HG03064 (cell line): ENCODE data around the gene TMEM63B.
A peak's percentile ranks its signal among the peaks of the same experiment; 100 is the strongest.
"Not testable (repeated sequence)": the region's sequence is repeated elsewhere in the genome, so short reads cannot be mapped to it uniquely, and the experiment has no call there.

ENCODE experiments used
- ATAC-seq: cut with Tn5 transposase; IDR thresholded peaks from one replicate; pipeline ENCODE4 v1.9.1; 2021; ENCODE audit warnings: low read depth; ENCODE audit not compliant: unreplicated experiment

Gene TMEM63B

DNA sequence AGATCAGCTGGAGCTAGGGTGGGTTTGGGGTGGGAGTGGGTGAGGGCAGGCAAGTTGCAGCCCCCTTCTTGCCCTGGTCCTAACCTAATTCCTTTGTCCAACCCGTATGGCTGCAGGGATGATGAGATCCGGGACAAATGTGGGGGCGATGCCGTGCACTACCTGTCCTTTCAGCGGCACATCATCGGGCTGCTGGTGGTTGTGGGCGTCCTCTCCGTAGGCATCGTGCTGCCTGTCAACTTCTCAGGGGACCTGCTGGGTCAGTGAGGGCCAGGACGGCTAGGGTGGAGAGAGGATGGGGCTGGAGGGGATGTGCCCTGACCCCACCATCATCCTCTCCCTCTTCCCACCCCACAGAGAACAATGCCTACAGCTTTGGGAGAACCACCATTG is 12.0 kb downstream of the TMEM63B start:
- ATAC-seq = no peak

DNA sequence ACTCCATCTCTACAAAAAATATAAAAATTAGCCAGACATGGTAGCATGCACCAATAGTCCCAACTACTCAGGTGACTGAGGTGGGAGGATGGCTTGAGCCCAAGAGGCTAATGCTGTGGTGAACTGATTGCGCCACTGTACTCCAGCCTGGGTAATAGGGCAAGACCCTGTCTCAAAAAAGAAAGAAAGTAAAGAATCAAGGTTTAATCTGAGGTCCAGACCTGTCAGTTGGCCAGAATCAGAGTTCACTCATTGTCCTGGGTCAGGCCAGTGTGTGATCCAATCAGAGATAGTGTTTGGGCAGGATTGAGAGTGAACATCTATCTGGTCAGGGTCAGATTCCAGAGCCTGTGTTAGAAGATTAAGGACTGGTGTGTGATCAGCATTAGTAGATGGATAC is 15.5 kb downstream of the TMEM63B start:
- no peak for ATAC-seq

DNA sequence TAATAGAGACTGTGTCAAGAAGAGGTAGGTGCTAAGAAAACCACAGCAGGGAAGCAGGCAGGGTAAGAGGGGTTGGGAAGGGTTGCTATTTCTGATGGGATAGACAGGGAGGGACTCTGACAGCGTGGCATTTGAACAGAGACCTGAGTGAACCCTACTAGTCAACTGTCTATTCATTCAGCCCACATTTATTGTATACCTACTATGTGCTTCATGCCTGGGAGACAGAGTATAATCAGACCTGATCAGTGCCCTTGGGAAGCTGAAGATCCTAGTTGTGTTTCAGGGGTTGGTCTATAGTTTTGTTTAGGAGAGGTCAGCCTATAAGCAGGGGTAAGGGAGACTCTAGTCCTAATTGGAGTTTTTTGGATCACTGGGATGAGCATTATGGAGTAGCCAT is 16.4 kb downstream of the TMEM63B start:
- ATAC-seq = no peak

DNA sequence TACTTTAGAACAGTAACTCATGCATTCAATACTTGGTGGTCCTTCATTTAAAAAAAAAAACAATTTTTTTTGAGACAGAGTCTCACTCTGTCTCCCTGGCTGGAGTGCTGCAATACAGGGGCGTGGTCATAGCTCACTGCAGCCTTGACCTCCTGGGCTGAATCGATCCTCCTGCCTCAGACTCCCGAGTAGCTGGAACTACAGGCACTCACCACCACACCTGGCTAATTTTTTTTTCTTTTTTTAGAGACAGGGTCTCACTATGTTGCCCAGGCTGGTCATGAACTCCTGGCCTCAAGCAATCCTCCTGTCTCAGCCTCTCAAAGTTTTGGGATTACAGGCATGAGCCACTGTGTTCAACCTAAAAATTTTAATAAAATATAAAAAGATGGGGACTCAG is 17.2 kb downstream of the TMEM63B start:
- not testable (repeated sequence) for ATAC-seq

DNA sequence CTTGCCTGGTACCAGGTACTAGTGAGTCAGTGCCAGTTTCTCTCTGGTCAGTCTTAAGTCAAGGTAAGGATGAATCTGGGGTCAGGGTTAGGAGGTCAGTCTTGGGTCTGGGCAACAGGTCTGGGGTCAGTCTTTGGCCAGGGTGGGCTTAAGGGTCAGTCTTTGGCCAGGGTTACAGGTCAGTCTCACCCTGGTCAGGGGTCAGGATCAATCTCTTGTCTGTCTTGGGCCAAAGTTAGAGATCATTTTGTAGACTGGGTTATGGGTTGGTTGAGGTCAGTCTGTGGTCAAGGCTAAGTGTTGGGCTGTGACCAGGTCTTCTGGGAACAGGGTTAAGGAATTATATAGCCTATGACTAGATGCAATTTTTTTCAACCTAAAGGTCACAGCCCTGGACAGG is 18.5 kb downstream of the TMEM63B start:
- no peak for ATAC-seq

DNA sequence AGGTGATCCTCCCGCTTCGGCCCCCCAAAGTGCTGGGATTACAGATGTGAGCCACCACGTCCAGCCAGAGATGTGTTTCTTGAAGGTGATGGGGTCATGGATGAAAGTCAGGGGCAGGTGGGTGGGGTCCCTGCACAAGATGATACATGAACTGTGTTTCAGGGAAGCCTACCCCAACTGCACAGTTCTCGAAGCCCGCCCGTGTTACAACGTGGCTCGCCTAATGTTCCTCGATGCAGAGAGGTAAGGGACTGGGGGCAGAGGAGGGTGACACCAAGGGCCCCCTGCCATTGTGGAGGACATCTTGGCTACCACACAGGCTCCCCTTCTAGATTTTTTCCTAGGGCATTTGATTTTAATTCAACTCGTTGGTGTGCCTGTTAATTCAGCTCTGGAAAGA is 19.3 kb downstream of the TMEM63B start:
- ATAC-seq = no peak

DNA sequence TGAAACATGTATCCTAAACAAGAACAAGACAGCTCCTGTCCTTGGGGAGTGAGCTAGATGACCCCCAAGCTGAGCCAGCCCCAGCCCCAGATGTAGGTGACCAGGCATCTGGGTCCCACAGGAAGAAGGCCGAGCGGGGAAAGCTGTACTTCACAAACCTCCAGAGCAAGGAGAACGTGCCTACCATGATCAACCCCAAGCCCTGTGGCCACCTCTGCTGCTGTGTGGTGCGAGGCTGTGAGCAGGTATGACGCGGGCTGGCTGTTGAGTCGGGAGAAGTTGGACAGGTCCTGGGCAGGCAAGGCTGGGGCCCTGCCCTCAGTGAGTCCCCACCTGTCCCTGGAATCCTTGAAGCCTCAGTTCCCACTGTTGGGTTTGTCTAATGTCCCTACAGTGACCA is 19.9 kb downstream of the TMEM63B start:
- ATAC-seq = no peak

DNA sequence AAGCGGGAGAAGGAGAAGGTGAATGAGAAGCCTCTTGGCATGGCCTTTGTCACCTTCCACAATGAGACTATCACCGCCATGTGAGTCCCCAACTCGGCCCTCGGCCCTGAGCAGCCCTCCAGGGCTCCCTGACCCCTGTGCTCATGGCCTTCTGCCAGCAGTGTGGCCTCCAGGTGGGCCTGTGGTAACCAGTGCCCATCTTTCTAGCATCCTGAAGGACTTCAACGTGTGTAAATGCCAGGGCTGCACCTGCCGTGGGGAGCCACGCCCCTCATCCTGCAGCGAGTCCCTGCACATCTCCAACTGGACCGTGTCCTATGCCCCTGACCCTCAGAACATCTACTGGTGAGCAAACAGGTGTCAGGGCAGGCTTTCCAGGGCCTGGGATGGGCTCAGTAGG is 21.0 kb downstream of the TMEM63B start:
- no peak for ATAC-seq

DNA sequence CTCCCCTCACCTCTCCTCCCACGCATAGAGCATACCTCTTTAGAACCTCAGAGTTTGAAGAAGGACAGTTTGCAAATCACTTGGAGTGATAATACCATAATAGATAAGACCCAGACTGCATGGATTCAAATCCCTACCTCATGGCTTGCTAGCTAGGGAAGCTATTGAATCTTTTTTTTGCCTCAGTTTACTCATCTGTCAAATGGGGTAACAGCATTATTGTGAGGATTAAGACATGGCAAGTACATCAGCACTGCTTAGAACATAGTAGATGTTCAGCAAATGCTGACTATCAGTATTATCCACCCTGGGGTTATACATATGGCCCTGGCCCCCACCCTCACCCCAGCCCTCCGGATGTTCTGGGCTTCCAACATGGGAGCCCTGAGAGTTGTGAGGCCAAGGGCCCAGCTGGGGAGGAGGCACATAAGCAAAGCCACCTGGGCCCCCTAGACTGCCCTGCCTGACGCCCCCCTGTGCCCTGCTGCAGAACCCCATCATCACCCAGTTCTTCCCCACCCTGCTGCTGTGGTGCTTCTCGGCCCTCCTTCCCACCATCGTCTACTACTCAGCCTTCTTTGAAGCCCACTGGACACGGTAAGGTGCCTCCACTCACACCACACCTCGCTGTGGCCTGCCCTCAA is 22.1 kb downstream of the TMEM63B start:
- ATAC-seq = no peak

DNA sequence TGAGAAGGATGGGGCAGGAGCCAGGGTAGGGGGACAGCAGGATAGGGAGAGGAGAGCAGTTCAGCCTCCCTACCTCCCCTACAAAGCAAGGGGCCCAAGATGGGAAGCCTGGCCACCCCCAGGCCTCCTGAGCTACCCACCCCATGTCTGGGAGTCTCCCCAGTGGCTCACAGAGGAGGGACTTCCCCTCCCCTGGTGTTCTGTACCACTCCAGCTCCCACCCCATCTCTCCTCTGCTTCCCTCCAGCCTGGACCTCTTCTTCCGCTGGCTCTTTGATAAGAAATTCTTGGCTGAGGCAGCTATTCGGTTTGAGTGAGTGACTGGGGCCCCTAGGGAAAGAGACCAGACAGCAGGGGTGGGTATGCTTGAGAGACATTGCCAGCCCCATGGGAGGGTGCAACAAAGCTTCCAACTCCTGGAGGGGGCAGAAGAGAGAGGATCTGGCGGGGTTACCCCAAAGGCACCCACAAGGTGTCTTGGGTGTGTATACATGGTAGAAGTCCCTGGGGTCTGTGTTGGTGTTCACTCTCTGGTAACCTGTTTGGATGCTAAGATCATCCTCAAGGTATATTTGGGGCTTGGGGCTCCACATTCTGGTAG is 23.1 kb downstream of the TMEM63B start:
- ATAC-seq = no peak

DNA sequence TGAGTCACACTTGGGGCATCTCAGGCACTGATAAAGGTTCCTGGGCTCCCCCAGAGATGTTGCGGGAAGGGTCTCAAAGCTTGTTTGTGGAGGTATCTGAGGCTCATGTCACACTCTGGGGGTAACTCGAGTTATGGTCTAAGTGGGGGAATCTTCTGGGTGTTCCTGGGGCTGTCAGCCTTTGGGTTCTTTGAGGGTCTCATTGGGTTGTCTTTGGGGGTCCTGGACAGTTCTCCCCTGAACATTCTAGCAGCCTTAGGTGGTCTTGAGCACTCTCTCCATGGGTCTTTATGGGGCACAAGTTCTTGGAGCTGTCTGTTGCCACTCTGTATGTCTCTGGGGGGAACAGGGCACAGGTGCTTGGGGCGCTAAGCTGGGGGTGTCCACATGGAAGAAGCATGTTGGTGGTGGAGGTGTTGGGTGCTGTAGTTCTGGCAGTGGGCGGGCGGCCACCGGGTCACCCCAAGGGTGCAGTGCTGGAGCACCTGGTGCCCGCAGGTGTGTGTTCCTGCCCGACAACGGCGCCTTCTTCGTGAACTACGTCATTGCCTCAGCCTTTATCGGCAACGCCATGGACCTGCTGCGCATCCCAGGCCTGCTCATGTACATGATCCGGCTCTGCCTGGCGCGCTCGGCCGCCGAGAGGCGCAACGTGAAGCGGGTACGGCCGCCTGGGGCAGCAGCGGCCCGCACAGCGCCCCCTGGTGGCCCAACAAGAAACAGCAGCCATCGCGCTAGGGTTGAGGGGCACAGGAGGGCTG is 24.2 kb downstream of the TMEM63B start:
- peak; percentile 68 for ATAC-seq

DNA sequence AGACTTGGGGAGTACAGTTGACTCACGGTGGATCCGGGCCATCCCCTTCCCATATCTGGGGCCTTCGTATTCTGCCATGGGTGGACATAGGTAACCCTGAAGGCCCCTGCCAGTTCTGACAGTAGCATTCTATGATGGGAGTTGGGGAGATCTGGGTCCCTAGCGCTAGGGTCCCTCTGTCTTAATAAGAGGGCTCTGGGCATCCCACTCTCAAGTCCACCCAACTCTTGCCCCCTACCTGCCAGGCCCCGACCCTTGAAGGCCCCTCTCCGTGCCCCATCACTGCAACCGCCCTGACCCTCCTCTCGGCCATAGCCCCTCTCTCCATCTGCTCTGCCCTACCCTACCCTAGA is 24.7 kb downstream of the TMEM63B start:
- no peak for ATAC-seq

DNA sequence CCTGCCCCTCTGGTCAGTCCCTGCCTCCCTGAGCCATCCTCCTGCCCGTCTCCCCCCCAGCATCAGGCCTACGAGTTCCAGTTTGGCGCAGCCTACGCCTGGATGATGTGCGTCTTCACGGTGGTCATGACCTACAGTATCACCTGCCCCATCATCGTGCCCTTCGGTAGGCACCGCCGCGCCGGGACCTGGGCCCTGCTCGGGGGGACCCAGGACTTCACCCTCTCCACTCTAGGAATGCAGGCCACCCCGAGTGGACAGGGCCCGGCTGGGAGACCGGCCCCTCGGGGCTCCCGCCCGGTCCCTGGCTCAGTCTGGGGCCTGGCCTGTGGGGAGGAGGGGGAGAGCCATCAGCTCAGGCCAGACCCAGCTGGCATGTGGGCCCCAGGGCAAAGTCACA is 25.2 kb downstream of the TMEM63B start:
- ATAC-seq = no peak

DNA sequence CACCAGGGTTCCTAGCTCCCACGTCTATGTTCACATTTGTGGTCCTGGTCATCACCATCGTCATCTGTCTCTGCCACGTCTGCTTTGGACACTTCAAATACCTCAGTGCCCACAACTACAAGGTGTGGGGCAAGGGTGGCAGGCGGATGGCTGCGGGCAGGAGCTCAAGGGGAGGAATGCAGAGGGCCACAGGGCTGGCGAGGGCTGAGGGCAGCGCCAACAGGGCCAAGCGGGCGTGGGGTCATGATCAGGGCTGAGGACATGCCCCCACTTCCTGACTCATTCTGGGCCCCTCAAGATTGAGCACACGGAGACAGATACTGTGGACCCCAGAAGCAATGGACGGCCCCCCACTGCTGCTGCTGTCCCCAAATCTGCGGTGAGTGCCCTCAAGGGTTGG is 26.7 kb downstream of the TMEM63B start:
- no peak for ATAC-seq

DNA sequence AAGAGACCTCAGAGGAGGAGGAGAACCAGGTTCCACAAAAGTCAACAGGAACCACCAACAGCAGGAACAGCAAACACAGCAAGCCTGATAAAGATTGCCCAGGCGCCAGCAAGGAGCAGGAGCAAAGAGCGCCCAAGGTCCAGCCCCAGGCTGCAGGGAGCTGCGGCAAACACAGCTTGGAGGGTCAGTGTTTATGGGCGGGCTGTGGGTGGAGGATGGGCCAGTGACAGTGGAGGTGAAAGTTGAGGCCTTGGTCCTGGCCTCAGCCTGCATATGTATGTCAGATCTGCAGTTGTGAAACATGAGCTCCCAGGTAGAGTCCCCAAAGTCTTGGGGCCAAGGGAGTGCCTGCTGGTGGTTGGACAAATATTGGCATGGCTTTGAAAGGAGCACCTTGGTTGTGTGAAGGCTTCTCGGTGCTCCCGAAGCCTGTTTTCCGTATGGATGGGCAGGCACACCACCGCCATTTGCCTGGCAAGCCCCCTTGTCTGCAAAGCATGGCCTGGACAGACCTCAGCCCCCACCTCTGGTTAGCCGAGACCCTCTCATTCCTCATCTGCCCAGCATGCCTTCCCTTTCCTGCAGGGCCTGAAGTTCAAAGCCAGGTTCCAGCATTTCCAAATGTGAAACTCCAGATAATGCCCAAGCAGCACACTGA is 29.3 kb downstream of the TMEM63B start:
- ATAC-seq = no peak

DNA sequence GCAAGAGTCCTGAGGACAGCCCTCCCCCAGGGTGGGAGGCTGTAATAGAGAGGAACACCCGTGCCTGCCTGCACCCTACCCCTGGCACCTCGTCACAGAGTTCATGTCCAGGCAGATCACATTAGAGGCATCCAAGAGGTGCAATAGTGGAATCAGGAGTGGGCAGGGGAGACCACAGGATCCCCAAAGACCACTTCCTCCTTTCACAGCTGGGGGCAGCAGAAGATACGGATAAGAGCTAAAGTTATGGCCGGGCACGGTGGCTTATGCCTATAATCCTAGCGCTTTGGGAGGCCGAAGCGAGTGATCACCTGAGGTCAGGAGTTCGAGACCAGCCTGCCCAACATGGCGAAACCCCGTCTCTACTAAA is 29.8 kb downstream of the TMEM63B start:
- ATAC-seq = no peak

DNA sequence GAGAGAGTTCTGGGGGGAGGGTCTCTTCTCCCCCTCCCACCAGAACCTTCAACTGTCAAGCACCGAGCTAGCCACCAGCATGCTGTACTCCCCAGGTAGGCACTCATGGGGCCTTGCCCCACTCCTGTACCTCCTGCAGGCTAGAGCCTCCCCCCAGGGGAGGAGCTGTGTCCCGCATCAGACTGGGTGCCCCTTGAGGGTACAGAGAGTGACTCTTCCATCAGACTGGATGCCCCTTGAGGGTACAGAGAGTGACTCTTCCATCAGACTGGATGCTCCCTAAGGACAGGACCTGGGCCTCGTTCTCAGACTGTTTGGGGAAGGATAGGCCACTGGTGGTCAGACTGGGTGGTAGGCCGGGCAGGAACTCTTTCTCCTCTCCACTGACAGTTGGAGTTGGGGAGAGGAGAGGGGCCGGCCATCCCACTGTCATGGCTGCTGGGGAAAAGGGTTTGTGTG is 31.4 kb downstream of the TMEM63B start, which contains the start of gene CAPN11:
CAPN11 (plus strand) TSS at position 51 of the 459 bp plus-strand sequence; CDS start at position 80, 29 bp downstream.
- ATAC-seq = no peak

DNA sequence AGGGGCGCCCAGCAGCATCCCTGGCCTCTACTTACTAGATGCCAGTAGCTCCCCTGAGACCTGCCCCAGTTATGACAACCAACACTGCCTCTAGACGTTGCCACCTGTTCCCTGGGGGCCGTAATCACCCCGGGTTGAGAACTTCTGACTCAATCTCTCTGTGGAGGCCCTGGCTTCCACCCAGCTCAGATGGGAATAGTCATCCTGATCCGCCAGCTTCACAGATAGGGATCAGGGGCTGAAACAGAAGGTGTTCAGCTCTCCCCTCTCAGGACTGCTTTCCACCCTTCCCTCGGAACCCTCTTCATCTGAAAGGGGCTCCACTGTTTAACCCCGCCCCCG is 34.6 kb downstream of the TMEM63B start:
- no peak for ATAC-seq

DNA sequence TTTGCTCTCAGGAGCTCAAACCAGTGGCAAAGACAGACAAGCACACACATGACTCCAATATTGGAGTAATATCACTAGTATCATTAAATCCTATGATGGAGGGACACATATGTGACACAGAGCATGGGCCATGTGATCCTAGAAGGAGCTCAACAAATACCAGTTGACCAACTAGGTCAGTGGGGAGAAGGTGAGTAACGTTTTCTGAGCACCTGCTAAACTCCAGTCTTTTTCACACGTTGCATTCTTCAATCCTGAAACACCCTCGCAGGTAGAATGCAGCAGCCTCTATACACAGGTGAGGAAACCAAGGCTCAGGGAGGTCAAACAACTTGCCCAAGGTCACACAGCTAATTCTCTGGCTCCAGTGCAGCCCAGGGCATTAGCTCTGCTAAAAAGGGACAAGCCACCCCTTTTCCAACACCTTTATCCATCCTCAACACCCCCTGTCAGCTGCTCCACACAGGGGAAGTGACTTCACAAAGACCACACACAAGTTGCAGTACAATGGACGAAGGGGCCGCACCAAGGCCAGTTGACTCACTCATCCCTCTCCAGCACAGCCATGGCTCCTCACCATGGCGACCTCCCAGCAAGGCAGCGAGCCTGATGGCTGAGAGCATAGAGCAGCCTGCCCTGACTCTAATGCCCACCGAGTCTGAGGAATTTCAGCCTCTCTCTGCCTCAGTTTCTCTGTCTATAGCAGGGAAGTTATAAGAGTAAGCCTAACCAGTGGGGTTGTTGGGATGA is 35.7 kb downstream of the TMEM63B start:
- ATAC-seq = no peak

DNA sequence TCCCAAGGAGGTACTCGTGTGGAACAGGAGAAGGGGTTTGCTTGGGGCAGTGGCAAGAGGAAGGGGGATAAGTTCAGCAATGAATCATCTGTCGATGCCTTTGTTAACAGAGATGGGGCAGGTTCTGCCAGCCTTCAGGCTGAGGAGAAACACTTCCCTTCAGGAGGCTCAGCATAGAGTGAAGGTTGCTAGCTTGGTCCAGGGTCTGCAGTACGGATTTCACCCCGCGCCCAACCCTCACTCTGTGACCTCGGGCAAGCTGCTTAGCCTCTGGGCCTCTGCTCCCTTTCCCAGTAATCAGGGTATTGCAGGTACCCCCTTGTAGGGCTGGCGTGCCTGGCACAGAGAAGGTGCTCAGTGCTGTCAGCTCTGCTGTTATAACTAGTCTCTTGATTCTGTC is 38.8 kb downstream of the TMEM63B start:
- ATAC-seq = no peak
